HG03103 (cell line): ENCODE data around the gene ARHGAP22.

Source experiments
- ATAC-seq: cut with Tn5 transposase; IDR thresholded peaks from one replicate; pipeline ENCODE4 v1.9.1; 2021; ENCODE audit warnings: low read depth; ENCODE audit not compliant: unreplicated experiment

ARHGAP22 gene

GRCh38 chr10:48633381-48634197 is 28.7 kb upstream of the ARHGAP22 start:
- peak; percentile 26 for ATAC-seq

- no peak for ATAC-seq
Observed at GRCh38 chr10:48632166-48632565, 27.3 kb upstream of the ARHGAP22 start.

- no peak for ATAC-seq
Observed at GRCh38 chr10:48627984-48628609, 23.2 kb upstream of the ARHGAP22 start.

- no peak for ATAC-seq
Observed at GRCh38 chr10:48626986-48627731, 22.3 kb upstream of the ARHGAP22 start.

- ATAC-seq = no peak
Observed at GRCh38 chr10:48626447-48626846, 21.6 kb upstream of the ARHGAP22 start.

- no peak for ATAC-seq
Observed at GRCh38 chr10:48625826-48626134, 20.9 kb upstream of the ARHGAP22 start.

GRCh38 chr10:48623607-48624132 is 18.8 kb upstream of the ARHGAP22 start:
- ATAC-seq = no peak

GRCh38 chr10:48623009-48623408 is 18.1 kb upstream of the ARHGAP22 start:
- no peak for ATAC-seq

- ATAC-seq = no peak
Observed at GRCh38 chr10:48620719-48621118, 15.8 kb upstream of the ARHGAP22 start.

GRCh38 chr10:48616436-48616835 is 11.6 kb upstream of the ARHGAP22 start:
- no peak for ATAC-seq

- ATAC-seq = no peak
Observed at GRCh38 chr10:48614481-48615390, 9.9 kb upstream of the ARHGAP22 start.

- ATAC-seq = no peak
Observed at GRCh38 chr10:48613016-48613415, 8.1 kb upstream of the ARHGAP22 start.

GRCh38 chr10:48612236-48612943 is 7.5 kb upstream of the ARHGAP22 start:
- ATAC-seq = no peak

GRCh38 chr10:48611133-48611532 is 6.3 kb upstream of the ARHGAP22 start:
- ATAC-seq = no peak

GRCh38 chr10:48610585-48611093 is 5.8 kb upstream of the ARHGAP22 start:
- ATAC-seq = no peak

- ATAC-seq = no peak
Observed at GRCh38 chr10:48609899-48610584, 5.2 kb upstream of the ARHGAP22 start.

- no peak for ATAC-seq
Observed at GRCh38 chr10:48609441-48609840, 4.6 kb upstream of the ARHGAP22 start.

GRCh38 chr10:48608976-48609375 is 4.1 kb upstream of the ARHGAP22 start:
- ATAC-seq = no peak

GRCh38 chr10:48608279-48608681 is 3.4 kb upstream of the ARHGAP22 start:
- peak; percentile 61 for ATAC-seq
